Ishikawa (cell line): Measurements from ENCODE around the gene MYH6.

Experiments
- CEBPB ChIP-seq: IDR thresholded peaks from 2 replicates; pipeline ENCODE4 v1.6.1; 2012
- CREB1 ChIP-seq: IDR thresholded peaks from 2 replicates; pipeline ENCODE4 v1.6.1; 2012; ENCODE audit warnings: low read depth
- EGR1 ChIP-seq: IDR thresholded peaks from 2 replicates; pipeline ENCODE4 v1.6.1; 2012
- EP300 ChIP-seq: IDR thresholded peaks from 2 replicates; pipeline ENCODE4 v1.6.1; 2012; ENCODE audit warnings: borderline replicate concordance
- FOXM1 ChIP-seq: IDR thresholded peaks from 2 replicates; pipeline ENCODE4 v1.6.1; 2012; ENCODE audit warnings: low read depth, borderline replicate concordance
- NFIC ChIP-seq: IDR thresholded peaks from 2 replicates; pipeline ENCODE4 v1.6.1; 2012
- RAD21 ChIP-seq: IDR thresholded peaks from 2 replicates; pipeline ENCODE4 v1.6.1; 2012; ENCODE audit warnings: low read depth
- TAF1 ChIP-seq: IDR thresholded peaks from 2 replicates; pipeline ENCODE4 v1.6.1; 2012; ENCODE audit warnings: low read depth, mild to moderate bottlenecking
- TCF12 ChIP-seq: IDR thresholded peaks from 2 replicates; pipeline ENCODE4 v1.6.1; 2012; ENCODE audit warnings: low read depth
- TEAD4 ChIP-seq: IDR thresholded peaks from 2 replicates; pipeline ENCODE4 v1.6.1; 2012
- USF1 ChIP-seq: IDR thresholded peaks from 2 replicates; pipeline ENCODE4 v1.6.1; 2012
- YY1 ChIP-seq: IDR thresholded peaks from 2 replicates; pipeline ENCODE4 v1.6.1; 2012; ENCODE audit warnings: low read depth
- ZBTB7A ChIP-seq: IDR thresholded peaks from 2 replicates; pipeline ENCODE4 v1.6.1; 2012; ENCODE audit warnings: low read depth
- TF ChIP-seq, protein P1 (sequence below): IDR thresholded peaks from 2 replicates; pipeline ENCODE4 v1.6.1; 2012; ENCODE audit warnings: low read depth, mild to moderate bottlenecking
- TF ChIP-seq, protein P2 (sequence below): IDR thresholded peaks from 2 replicates; pipeline ENCODE4 v1.6.1; 2012

MYH6 gene

DNA sequence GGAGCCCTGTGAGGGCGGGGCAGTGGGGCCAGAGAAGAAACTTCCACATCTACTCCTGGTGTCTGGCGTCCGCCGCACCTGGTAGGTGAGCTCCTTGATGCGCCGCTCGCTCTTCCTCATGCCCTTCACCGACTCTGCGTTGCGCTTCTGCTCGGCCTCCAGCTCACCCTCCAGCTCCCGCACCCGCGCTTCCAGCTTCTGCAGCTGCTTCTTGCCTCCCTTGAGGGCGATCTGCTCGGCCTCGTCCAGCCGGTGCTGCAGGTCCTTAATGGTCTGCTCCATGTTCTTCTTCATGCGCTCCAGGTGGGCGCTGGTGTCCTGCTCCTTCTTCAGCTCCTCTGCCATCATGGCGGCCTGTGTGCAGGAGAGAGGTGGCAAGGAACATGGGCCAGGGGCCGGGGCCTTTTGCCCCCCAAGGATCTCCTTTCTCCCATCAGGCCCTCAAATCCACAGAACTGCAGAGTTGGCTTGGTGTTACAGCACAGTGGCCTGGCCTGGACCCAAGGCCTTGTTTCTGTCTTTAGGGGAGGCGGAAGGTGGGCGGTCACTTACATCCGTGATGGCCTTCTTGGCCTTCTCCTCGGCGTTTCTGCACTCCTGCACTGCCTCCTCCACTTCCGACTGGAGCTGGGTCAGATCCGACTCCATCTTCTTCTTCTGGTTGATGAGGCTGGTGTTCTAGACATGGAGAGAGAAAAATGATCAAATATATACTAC is 23.6 kb downstream of the MYH6 start:
- TF ChIP-seq NFIC: no peak
- TF ChIP-seq TEAD4: no peak
- no peak for TF ChIP-seq TCF12
- TF ChIP-seq EGR1: no peak
- no peak for TF ChIP-seq USF1
- TF ChIP-seq, protein P1, sequence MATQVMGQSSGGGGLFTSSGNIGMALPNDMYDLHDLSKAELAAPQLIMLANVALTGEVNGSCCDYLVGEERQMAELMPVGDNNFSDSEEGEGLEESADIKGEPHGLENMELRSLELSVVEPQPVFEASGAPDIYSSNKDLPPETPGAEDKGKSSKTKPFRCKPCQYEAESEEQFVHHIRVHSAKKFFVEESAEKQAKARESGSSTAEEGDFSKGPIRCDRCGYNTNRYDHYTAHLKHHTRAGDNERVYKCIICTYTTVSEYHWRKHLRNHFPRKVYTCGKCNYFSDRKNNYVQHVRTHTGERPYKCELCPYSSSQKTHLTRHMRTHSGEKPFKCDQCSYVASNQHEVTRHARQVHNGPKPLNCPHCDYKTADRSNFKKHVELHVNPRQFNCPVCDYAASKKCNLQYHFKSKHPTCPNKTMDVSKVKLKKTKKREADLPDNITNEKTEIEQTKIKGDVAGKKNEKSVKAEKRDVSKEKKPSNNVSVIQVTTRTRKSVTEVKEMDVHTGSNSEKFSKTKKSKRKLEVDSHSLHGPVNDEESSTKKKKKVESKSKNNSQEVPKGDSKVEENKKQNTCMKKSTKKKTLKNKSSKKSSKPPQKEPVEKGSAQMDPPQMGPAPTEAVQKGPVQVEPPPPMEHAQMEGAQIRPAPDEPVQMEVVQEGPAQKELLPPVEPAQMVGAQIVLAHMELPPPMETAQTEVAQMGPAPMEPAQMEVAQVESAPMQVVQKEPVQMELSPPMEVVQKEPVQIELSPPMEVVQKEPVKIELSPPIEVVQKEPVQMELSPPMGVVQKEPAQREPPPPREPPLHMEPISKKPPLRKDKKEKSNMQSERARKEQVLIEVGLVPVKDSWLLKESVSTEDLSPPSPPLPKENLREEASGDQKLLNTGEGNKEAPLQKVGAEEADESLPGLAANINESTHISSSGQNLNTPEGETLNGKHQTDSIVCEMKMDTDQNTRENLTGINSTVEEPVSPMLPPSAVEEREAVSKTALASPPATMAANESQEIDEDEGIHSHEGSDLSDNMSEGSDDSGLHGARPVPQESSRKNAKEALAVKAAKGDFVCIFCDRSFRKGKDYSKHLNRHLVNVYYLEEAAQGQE: no peak
- TF ChIP-seq, protein P2, sequence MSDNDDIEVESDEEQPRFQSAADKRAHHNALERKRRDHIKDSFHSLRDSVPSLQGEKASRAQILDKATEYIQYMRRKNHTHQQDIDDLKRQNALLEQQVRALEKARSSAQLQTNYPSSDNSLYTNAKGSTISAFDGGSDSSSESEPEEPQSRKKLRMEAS: no peak
- no peak for TF ChIP-seq TAF1

GRCh38 chr14:23382731-23383440 is 25.2 kb downstream of the MYH6 start:
- TF ChIP-seq TAF1 (no peak), YY1 (no peak), CREB1 (no peak), NFIC (no peak), RAD21 (no peak), USF1 (no peak), TEAD4 (no peak)
- TF ChIP-seq, protein P2: no peak

DNA sequence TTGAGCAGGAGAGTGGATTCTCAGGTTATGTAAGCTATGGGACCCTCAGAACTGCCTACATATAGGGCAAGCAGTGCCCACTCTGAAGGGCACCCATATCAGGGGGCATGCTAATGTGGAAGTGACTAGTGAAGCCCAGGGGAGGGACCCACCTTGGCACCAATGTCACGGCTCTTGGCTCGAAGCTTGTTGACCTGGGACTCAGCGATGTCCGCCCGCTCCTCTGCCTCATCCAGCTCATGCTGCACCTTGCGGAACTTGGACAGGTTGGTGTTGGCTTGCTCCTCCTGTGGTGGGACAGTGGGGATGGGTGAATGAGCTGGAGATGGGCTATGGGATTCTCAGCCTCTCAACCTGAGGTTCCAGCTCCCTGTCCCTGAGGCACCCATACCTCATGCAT is 25.8 kb downstream of the MYH6 start:
- TF ChIP-seq EGR1: no peak
- no peak for TF ChIP-seq YY1
- TF ChIP-seq RAD21: no peak
- TF ChIP-seq TAF1: no peak
- TF ChIP-seq, protein P1: no peak
- no peak for TF ChIP-seq EP300
- TF ChIP-seq, protein P2: no peak
- no peak for TF ChIP-seq ZBTB7A
- TF ChIP-seq CREB1: no peak

DNA sequence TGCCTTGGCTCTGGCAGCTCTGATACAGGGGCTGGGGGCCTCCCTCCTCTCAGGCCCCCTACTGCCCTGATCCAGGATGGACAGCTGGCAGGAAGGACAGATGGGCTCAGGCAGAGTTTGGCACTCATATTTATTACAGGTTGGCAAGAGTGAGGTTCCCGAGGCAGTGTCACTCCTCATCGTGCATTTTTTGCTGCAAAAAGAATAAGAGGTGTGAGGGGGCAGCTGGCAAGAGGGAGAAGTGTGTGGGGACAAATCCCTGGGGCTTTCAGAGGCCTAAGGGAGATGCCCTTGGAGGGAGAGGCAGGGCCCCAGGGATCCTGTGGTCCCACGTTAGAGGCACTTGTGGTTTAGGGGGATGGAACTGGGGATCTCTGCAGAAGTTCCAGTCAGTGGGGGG is 26.2 kb downstream of the MYH6 start:
- no peak for TF ChIP-seq TCF12
- no peak for TF ChIP-seq USF1
- TF ChIP-seq RAD21: no peak
- TF ChIP-seq, protein P2: no peak
- no peak for TF ChIP-seq CEBPB
- no peak for TF ChIP-seq TEAD4
- TF ChIP-seq ZBTB7A: no peak
- no peak for TF ChIP-seq EGR1
- TF ChIP-seq YY1: no peak

GRCh38 chr14:23380976-23381375 is 27.1 kb downstream of the MYH6 start:
- TF ChIP-seq TCF12: no peak
- no peak for TF ChIP-seq EP300
- TF ChIP-seq NFIC: no peak
- TF ChIP-seq USF1: no peak
- no peak for TF ChIP-seq ZBTB7A
- no peak for TF ChIP-seq RAD21
- TF ChIP-seq, protein P1: no peak
- TF ChIP-seq YY1: no peak
- TF ChIP-seq FOXM1: no peak
- no peak for TF ChIP-seq CEBPB
- no peak for TF ChIP-seq EGR1
- TF ChIP-seq, protein P2: no peak
- no peak for TF ChIP-seq CREB1
- no peak for TF ChIP-seq TAF1
- no peak for TF ChIP-seq TEAD4
